ENCODE measurements around the gene KY. TPM values are rescaled to one million over a fixed set of nuclear protein-coding genes. Genes with fewer than 3 reads are reported as not detected.

Gene KY
- total RNA-seq, 1 donor from 2014 or later: 0.24 TPM

- intact Hi-C loops (cut with DNase I): no loop called here
- Histone ChIP-seq H3K27ac (no peak overlapping the region), H3K4me3 (no peak overlapping the region), H3K27me3 (ENCODE audit: low read depth) (no peaks in the 10 kb centered on the region), H3K9me3 (no peaks in the 10 kb centered on the region), H3K4me1 (no peaks in the 10 kb centered on the region), H3K36me3 (no peaks in the 10 kb centered on the region)
- DNase-seq (no peak), ATAC-seq (no peak)
- TF ChIP-seq CTCF (IDR thresholded peaks at IDR 0.05): no peak
Measured at GRCh38 chr3:134602440-134602814, 48.4 kb downstream of the KY start.

GRCh38 chr3:134601539-134602439 lies 49.0 kb downstream of the KY start:
- H3K9me3 ChIP-seq: no peaks in the 10 kb centered on the region
- H3K36me3 ChIP-seq: no peaks in the 10 kb centered on the region
- ATAC-seq: peak in 1 of 2 donors; percentile 9
- no peaks in the 10 kb centered on the region for H3K4me1 ChIP-seq
- no peak overlapping the region for H3K27ac ChIP-seq
- intact Hi-C loops (cut with DNase I): no loop called here
- no peak for TF ChIP-seq CTCF (IDR thresholded peaks at IDR 0.05)
- H3K27me3 ChIP-seq (ENCODE audit: low read depth): no peaks in the 10 kb centered on the region
- no peak for DNase-seq
- H3K4me3 ChIP-seq: no peak overlapping the region

- no peak overlapping the region for H3K27ac ChIP-seq
- H3K36me3 ChIP-seq: no peaks in the 10 kb centered on the region
- intact Hi-C loops (cut with DNase I): no loop called here
- no peaks in the 10 kb centered on the region for H3K4me1 ChIP-seq
- DNase-seq (peak; percentile 80), ATAC-seq (peak; percentile 64 to 80)
- no peak overlapping the region for H3K4me3 ChIP-seq
- no peaks in the 10 kb centered on the region for H3K9me3 ChIP-seq
- no peaks in the 10 kb centered on the region for H3K27me3 ChIP-seq (ENCODE audit: low read depth)
- TF ChIP-seq CTCF (IDR thresholded peaks at IDR 0.05): peak; percentile 95
Measured at GRCh38 chr3:134600685-134601463, 49.9 kb downstream of the KY start.

- Histone ChIP-seq H3K9me3 (no peaks in the 10 kb centered on the region), H3K4me3 (no peak overlapping the region), H3K4me1 (no peaks in the 10 kb centered on the region), H3K36me3 (no peaks in the 10 kb centered on the region), H3K27me3 (ENCODE audit: low read depth) (no peaks in the 10 kb centered on the region), H3K27ac (no peak overlapping the region)
- TF ChIP-seq CTCF (IDR thresholded peaks at IDR 0.05): no peak
- no peak for ATAC-seq
- DNase-seq: no peak
- intact Hi-C loops (cut with DNase I): no loop called here
Measured at GRCh38 chr3:134600206-134600605, 50.6 kb downstream of the KY start.

GRCh38 chr3:134598763-134599545 lies 51.9 kb downstream of the KY start:
- H3K36me3 ChIP-seq: no peaks in the 10 kb centered on the region
- intact Hi-C loops (cut with DNase I): no loop called here
- H3K4me1 ChIP-seq: no peaks in the 10 kb centered on the region
- DNase-seq (no peak), ATAC-seq (no peak)
- no peak overlapping the region for H3K4me3 ChIP-seq
- H3K9me3 ChIP-seq: no peaks in the 10 kb centered on the region
- TF ChIP-seq CTCF (IDR thresholded peaks at IDR 0.05): no peak
- H3K27ac ChIP-seq: no peak overlapping the region
- no peaks in the 10 kb centered on the region for H3K27me3 ChIP-seq (ENCODE audit: low read depth)

Measured in lower lobe of right lung (tissue), 2 donors.